Mononuclear cell (primary cell): ENCODE data around the gene RMI2. TPM values are rescaled to one million over a fixed set of nuclear protein-coding genes. Genes with fewer than 3 reads are reported as not detected.
"Not testable (repeated sequence)": the region's sequence is repeated elsewhere in the genome, so short reads cannot be mapped to it uniquely, and the experiment has no call there.

ENCODE experiments used
- H3K27me3 ChIP-seq: 2 replicates; pipeline ENCODE4 v1.6.0; 2011; ENCODE audit warnings: low read length, control low read depth; ENCODE audit not compliant: insufficient read depth
- H3K4me1 ChIP-seq: 2 replicates; pipeline ENCODE4 v1.5.1; 2011; ENCODE audit warnings: mild to moderate bottlenecking, low read length, control low read depth; ENCODE audit not compliant: insufficient read depth
- H3K4me3 ChIP-seq: 2 replicates; pipeline ENCODE4 v1.5.1; 2011; ENCODE audit warnings: mild to moderate bottlenecking, low read length, moderate library complexity
- H3K9me3 ChIP-seq: 2 replicates; pipeline ENCODE4 v1.5.1; 2011; ENCODE audit warnings: low read depth, mild to moderate bottlenecking, control low read depth, low read length
- total RNA-seq: library from RNA; depleted of rRNA; stranded (reverse); fragments of >200 nt; gene quantifications from one replicate; pipeline ENCODE4 v1.2.3, GENCODE V29; 2012

Gene RMI2
- total RNA-seq, 1 donor = 1.2 TPM

- no peaks in the 10 kb centered on the region for H3K9me3 ChIP-seq
These were observed 27.0 kb downstream of the RMI2 start for GRCh38 chr16:11372073-11372828.

DNA sequence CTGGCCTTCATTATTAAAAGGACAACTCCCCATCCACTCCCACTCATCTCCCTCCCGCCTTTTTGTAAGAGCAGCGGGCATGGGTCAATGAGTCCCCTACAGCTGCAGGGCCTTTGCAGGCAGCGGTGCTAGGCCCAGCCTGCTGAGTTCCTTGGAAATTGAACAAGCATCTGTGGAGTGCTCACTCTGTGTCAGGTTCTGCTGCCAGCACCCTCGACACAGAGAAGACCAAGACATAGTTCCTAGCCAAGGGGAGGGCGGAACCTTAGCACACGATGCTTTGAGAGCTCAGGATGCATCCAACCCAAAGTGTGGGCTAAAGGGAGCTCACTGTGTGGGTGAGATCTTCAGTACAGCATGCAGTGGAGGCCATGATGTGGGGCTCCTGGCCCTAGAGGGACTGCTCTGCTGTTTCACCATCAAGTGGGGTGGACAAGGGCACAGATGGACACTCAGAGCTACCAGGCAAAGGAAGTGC is 27.6 kb downstream of the RMI2 start:
- H3K9me3 ChIP-seq = no peaks in the 10 kb centered on the region
- peaks cover 4% of the 10 kb centered on the region for H3K27me3 ChIP-seq
- peaks cover 14% of the 10 kb centered on the region for H3K4me1 ChIP-seq
- H3K4me3 ChIP-seq = no peak overlapping the region

More at GRCh38 chr16:11372073-11372828, 27.0 kb downstream of the RMI2 start:
- peaks cover 19% of the 10 kb centered on the region for H3K4me1 ChIP-seq
- H3K4me3 ChIP-seq = no peak overlapping the region
- H3K27me3 ChIP-seq = peaks cover 4% of the 10 kb centered on the region

DNA sequence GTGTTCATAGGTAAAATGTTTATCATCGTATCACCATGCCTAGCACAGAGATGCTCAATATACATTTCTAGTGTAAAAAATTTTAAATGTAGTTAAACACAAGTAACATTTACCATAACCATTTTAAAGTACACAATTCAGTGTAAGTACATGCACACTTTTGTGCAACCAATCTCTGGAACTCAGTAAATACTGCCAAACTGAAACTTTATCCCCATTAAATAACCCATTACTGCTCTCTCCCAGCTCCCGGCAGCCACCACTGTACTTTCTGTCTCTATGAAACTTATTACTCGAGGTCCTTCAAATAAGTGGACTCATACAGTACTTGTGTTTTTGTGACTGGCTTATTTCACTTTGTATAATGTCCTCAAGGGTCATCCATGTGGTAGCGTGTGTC is 29.0 kb downstream of the RMI2 start:
- no peaks in the 10 kb centered on the region for H3K9me3 ChIP-seq
- peaks cover 13% of the 10 kb centered on the region for H3K4me1 ChIP-seq
- H3K27me3 ChIP-seq = no peaks in the 10 kb centered on the region
- H3K4me3 ChIP-seq = no peak overlapping the region

GRCh38 chr16:11377154-11377553 is 31.9 kb downstream of the RMI2 start:
- no peaks in the 10 kb centered on the region for H3K9me3 ChIP-seq
- H3K4me3 ChIP-seq = no peak overlapping the region
- no peaks in the 10 kb centered on the region for H3K4me1 ChIP-seq
- no peaks in the 10 kb centered on the region for H3K27me3 ChIP-seq

- not testable (repeated sequence) for H3K4me1 ChIP-seq, H3K9me3 ChIP-seq, H3K27me3 ChIP-seq, H3K4me3 ChIP-seq
These were observed 33.7 kb downstream of the RMI2 start for GRCh38 chr16:11378951-11379350.

DNA sequence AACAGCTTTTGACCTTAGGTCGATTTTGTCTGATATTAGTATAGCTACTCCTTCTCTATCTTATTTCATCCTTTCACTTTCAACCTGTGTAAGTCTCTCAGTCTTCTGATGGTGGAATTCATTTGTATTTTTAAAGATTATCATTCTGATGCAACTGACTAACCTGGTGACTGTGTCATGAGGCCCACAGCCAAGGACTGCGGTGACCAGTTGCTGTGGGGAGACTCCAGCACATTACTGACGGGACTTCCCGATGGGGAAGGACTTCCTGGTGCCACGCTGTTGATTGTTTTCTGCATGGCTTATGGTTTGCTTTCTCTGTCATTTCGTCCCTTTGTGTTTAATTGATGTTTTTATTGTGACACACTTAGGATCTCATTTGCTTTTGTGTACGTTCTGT is 34.2 kb downstream of the RMI2 start:
- no peak overlapping the region for H3K4me3 ChIP-seq
- H3K4me1 ChIP-seq = no peaks in the 10 kb centered on the region
- no peaks in the 10 kb centered on the region for H3K27me3 ChIP-seq
- no peaks in the 10 kb centered on the region for H3K9me3 ChIP-seq

GRCh38 chr16:11380836-11381235 is 35.6 kb downstream of the RMI2 start:
- Histone ChIP-seq H3K27me3 (no peaks in the 10 kb centered on the region), H3K9me3 (no peaks in the 10 kb centered on the region), H3K4me3 (no peak overlapping the region), H3K4me1 (no peaks in the 10 kb centered on the region)

- no peak overlapping the region for H3K4me3 ChIP-seq
- H3K27me3 ChIP-seq = no peaks in the 10 kb centered on the region
- H3K9me3 ChIP-seq = no peaks in the 10 kb centered on the region
- H3K4me1 ChIP-seq = no peaks in the 10 kb centered on the region
These were observed 38.4 kb downstream of the RMI2 start for GRCh38 chr16:11383481-11384183.

DNA sequence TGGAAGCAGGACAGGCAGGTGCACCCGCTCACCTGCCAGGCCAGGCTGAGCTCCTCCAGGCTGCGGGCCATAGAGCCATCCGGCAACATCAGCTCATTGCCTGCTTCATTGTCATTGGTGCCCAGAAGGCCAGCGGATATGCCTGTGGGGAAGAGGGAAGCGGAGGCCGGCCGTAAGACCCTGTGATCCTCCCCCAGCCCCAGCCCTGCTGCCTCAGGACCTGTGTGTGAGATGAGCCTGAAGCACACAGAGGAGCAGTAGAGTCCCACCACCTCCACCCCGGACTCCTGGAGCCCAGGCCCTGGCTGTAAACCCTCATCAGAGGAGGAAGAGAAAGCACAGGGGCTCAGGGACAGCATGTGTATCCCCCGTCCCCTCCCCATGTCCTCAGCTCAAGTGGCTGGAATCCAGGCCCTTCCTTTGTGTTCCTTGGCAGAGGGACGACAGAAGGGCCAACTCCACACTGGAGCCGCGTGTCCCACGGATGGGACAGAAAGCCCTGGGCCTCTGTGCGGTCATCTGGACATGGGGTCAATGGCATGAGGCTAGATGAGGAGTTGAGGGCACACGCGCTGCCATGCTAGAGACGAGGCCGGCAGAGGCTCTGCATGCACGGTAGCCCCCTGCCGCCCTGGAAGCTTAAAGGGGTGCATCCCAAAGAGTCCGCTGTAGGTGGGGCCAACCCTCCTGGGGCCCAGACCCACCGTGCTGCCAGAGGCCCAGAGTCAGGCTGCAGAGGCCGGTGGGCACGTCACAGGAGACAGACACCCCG is 39.1 kb downstream of the RMI2 start:
- no peaks in the 10 kb centered on the region for H3K9me3 ChIP-seq

GRCh38 chr16:11384956-11385586 is 39.8 kb downstream of the RMI2 start:
- Histone ChIP-seq H3K4me1 (no peaks in the 10 kb centered on the region), H3K9me3 (no peaks in the 10 kb centered on the region), H3K27me3 (no peaks in the 10 kb centered on the region), H3K4me3 (no peak overlapping the region)

More for the DNA sequence above, 39.1 kb downstream of the RMI2 start:
- no peak overlapping the region for H3K4me3 ChIP-seq
- no peaks in the 10 kb centered on the region for H3K27me3 ChIP-seq
- no peaks in the 10 kb centered on the region for H3K4me1 ChIP-seq

DNA sequence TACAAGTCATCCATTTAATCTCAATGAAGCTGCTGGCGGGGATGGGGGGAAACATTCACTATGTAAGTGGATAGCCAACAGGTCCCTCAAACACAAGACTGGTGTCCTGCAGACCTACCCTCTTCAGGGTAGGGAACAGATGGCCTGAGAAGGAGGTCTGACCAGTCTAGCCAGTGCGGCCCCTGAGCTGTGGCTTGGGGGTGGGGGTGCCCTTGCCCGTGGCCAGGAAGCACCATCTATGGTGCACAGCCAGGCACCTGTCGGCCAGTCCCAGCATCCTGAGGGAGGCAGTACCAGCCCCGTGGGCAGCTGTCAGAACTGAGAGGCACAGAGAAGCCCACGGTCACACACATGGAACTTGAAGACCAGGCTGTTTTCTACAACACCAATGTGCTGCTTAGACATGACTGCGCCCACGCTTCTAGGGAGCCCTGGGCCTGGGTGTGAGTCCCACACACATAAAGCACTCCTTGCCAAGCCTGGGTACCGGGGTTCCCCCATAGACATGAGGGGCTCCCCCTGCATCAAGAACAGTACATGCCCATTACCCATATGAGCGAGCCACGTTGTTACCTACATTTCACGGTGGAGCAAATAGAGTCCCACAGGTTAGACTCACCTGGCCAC is 40.9 kb downstream of the RMI2 start:
- Histone ChIP-seq H3K27me3 (no peaks in the 10 kb centered on the region), H3K9me3 (no peaks in the 10 kb centered on the region), H3K4me3 (no peak overlapping the region), H3K4me1 (no peaks in the 10 kb centered on the region)

GRCh38 chr16:11386791-11387546 is 41.7 kb downstream of the RMI2 start:
- Histone ChIP-seq H3K4me1 (no peaks in the 10 kb centered on the region), H3K27me3 (no peaks in the 10 kb centered on the region), H3K4me3 (no peak overlapping the region), H3K9me3 (no peaks in the 10 kb centered on the region)

DNA sequence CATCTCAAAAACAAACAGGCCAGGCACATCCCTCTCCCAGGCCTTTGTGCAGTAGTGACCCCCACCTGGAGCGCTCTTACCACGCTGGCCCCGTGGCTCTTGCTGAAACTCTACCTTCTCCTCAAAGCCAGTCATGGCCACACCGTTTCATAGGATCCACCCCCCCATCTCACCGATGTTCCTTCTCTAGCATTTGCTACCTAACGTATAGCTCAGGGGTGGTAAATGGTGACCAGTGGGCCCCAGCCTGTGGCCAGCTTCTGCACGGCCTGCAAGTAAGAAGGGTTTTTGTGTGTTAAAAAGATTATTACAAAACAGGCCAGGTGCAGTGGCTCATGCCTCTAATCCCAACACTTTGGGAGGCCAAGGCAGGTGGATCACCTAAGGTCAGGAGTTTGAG is 43.8 kb downstream of the RMI2 start:
- no peaks in the 10 kb centered on the region for H3K4me1 ChIP-seq
- H3K9me3 ChIP-seq = no peaks in the 10 kb centered on the region
- H3K4me3 ChIP-seq = no peak overlapping the region
- no peaks in the 10 kb centered on the region for H3K27me3 ChIP-seq
